Esophagus squamous epithelium (tissue), 4 donors: Measurements from ENCODE around the gene KRT77.

Source experiments
- CTCF ChIP-seq, 6 experiments: fragments of 450-650 bp in 4 of 6; fragments of 200-600 bp in 2 of 6; sonication (generic) in 2 of 6; IDR thresholded peaks; one replicate each; pipeline ENCODE4 v1.5.1; 2016 to 2019; ENCODE audit warnings: antibody characterized with exemption in 6 of 6, mild to moderate bottlenecking in 4 of 6, moderate library complexity in 4 of 6
- POLR2A ChIP-seq, 4 donors: fragments of 450-650 bp; IDR thresholded peaks; one replicate each; pipeline ENCODE4 v1.6.1; 2017; ENCODE audit warnings: antibody characterized with exemption in 4 of 4, mild to moderate bottlenecking in 4 of 4, moderate library complexity in 3 of 4

GRCh38 chr12:52708010-52708409 lies 4.7 kb upstream of the KRT77 start:
- TF ChIP-seq CTCF (IDR thresholded peaks at IDR 0.05) (no peak), POLR2A (IDR thresholded peaks at IDR 0.05) (no peak)
